Neural cell (in vitro differentiated cells): ENCODE results near the gene YWHAH. TPM values are rescaled to one million over a fixed set of nuclear protein-coding genes. Genes with fewer than 3 reads are reported as not detected.

Experiments
- H2AFZ ChIP-seq: fragments of 200-600, 300-800 bp; sonication (generic), shearing (Covaris generic); 2 replicates; pipeline ENCODE4 v1.6.0; 2014; ENCODE audit warnings: low read depth, mild to moderate bottlenecking, antibody characterized with exemption, low read length, moderate library complexity
- H3F3A ChIP-seq: fragments of 200-600 bp; shearing (Covaris generic); 2 replicates; pipeline ENCODE4 v1.6.1; 2016; ENCODE audit warnings: mild to moderate bottlenecking, moderate library complexity, mixed read lengths, antibody characterized with exemption, low read length; ENCODE audit not compliant: insufficient read depth, poor library complexity, severe bottlenecking
- H3K27ac ChIP-seq: fragments of 200-600, 300-800 bp; sonication (generic), shearing (Covaris generic); 2 replicates; pipeline ENCODE4 v1.5.1; 2014; ENCODE audit warnings: mild to moderate bottlenecking, low read length, moderate library complexity
- H3K27me3 ChIP-seq: fragments of 300-800, 200-600 bp; sonication (generic), shearing (Covaris generic); 2 replicates; pipeline ENCODE4 v1.6.0; 2014; ENCODE audit warnings: mild to moderate bottlenecking, low read depth, low read length, moderate library complexity; ENCODE audit not compliant: insufficient read depth
- H3K36me3 ChIP-seq: fragments of 300-800, 200-600 bp; sonication (generic), shearing (Covaris generic); 2 replicates; pipeline ENCODE4 v1.5.1; 2014; ENCODE audit warnings: mild to moderate bottlenecking, antibody characterized with exemption, low read length, moderate library complexity; ENCODE audit not compliant: insufficient read depth
- H3K4me2 ChIP-seq: fragments of 300-800, 200-600 bp; sonication (generic), shearing (Covaris generic); 2 replicates; pipeline ENCODE4 v1.6.0; 2014; ENCODE audit warnings: mild to moderate bottlenecking, low read length
- H3K4me3 ChIP-seq: fragments of 300-800, 200-600 bp; sonication (generic), shearing (Covaris generic); 2 replicates; pipeline ENCODE4 v1.5.1; 2014; ENCODE audit warnings: mild to moderate bottlenecking, low read length, moderate library complexity
- H3K79me2 ChIP-seq: fragments of 200-600 bp; shearing (Covaris generic); replicated peaks from 2 replicates; pipeline ENCODE4 v1.6.0; 2014; ENCODE audit warnings: mild to moderate bottlenecking, low read length, moderate library complexity; ENCODE audit not compliant: insufficient read depth
- H3K9ac ChIP-seq: fragments of 300-800, 200-600 bp; sonication (generic), shearing (Covaris generic); 2 replicates; pipeline ENCODE4 v1.6.1; 2016; ENCODE audit warnings: mild to moderate bottlenecking, low read length, mixed read lengths
- H3K9me2 ChIP-seq: fragments of 200-600 bp; shearing (Covaris generic); 2 replicates; pipeline ENCODE4 v1.6.1; 2016; ENCODE audit warnings: mild to moderate bottlenecking, low read length, mixed read lengths; ENCODE audit not compliant: insufficient read depth
- H3K9me3 ChIP-seq: fragments of 200-600, 300-800 bp; sonication (generic), shearing (Covaris generic); 2 replicates; pipeline ENCODE4 v1.6.1; 2016; ENCODE audit warnings: mild to moderate bottlenecking, mixed run types, low read length, moderate library complexity, mixed read lengths
- H4K20me1 ChIP-seq: fragments of 200-600 bp; shearing (Covaris generic); 2 replicates; pipeline ENCODE4 v1.6.1; 2016; ENCODE audit warnings: mild to moderate bottlenecking, mixed run types; ENCODE audit not compliant: insufficient read depth
- EP300 ChIP-seq: fragments of 450-650 bp; conservative IDR thresholded peaks from 2 replicates; pipeline ENCODE4 v1.6.1; 2014; ENCODE audit warnings: antibody characterized with exemption, mild to moderate bottlenecking, moderate library complexity; ENCODE audit not compliant: poor library complexity, severe bottlenecking
- EZH2 ChIP-seq: fragments of 200-600, 300-800 bp; shearing (Covaris generic), sonication (generic); IDR thresholded peaks from 2 replicates; pipeline ENCODE4 v1.6.1; 2014; ENCODE audit warnings: antibody characterized with exemption, low read length, borderline replicate concordance, mild to moderate bottlenecking; ENCODE audit not compliant: insufficient read depth, poor library complexity, severe bottlenecking
- MXI1 ChIP-seq: fragments of 450-650 bp; conservative IDR thresholded peaks from 2 replicates; pipeline ENCODE4 v1.6.1; 2014; ENCODE audit warnings: antibody characterized with exemption, mild to moderate bottlenecking; ENCODE audit not compliant: poor library complexity, severe bottlenecking
- POLR2AphosphoS5 ChIP-seq: IDR thresholded peaks from 2 replicates; pipeline ENCODE4 v1.6.1; 2012
- RAD21 ChIP-seq: fragments of 450-650 bp; conservative IDR thresholded peaks from 2 replicates; pipeline ENCODE4 v1.6.1; 2014; ENCODE audit warnings: antibody characterized with exemption, mild to moderate bottlenecking, moderate library complexity
- REST ChIP-seq: IDR thresholded peaks from 2 replicates; pipeline ENCODE4 v1.6.1; 2012; ENCODE audit warnings: borderline replicate concordance
- SMC3 ChIP-seq: fragments of 450-650 bp; conservative IDR thresholded peaks from 2 replicates; pipeline ENCODE4 v1.6.1; 2014; ENCODE audit warnings: antibody characterized with exemption, mild to moderate bottlenecking, moderate library complexity; ENCODE audit not compliant: poor library complexity
- TAF1 ChIP-seq: IDR thresholded peaks from 2 replicates; pipeline ENCODE4 v1.6.1; 2012; ENCODE audit warnings: low read depth
- polyA plus RNA-seq: library from polyadenylated mRNA; depleted of rRNA; stranded (reverse); fragments of >200 nt; gene quantifications from 2 replicates; pipeline ENCODE4 v1.2.3, GENCODE V29; 2014
- TF ChIP-seq, protein P1 (sequence below): fragments of 450-650 bp; IDR thresholded peaks from 2 replicates; pipeline ENCODE4 v1.5.1; 2014; ENCODE audit warnings: antibody characterized with exemption, mild to moderate bottlenecking, moderate library complexity; ENCODE audit not compliant: poor library complexity, severe bottlenecking

Gene YWHAH
- polyA plus RNA-seq, 1 donor from 2014 or later: 300 TPM

DNA sequence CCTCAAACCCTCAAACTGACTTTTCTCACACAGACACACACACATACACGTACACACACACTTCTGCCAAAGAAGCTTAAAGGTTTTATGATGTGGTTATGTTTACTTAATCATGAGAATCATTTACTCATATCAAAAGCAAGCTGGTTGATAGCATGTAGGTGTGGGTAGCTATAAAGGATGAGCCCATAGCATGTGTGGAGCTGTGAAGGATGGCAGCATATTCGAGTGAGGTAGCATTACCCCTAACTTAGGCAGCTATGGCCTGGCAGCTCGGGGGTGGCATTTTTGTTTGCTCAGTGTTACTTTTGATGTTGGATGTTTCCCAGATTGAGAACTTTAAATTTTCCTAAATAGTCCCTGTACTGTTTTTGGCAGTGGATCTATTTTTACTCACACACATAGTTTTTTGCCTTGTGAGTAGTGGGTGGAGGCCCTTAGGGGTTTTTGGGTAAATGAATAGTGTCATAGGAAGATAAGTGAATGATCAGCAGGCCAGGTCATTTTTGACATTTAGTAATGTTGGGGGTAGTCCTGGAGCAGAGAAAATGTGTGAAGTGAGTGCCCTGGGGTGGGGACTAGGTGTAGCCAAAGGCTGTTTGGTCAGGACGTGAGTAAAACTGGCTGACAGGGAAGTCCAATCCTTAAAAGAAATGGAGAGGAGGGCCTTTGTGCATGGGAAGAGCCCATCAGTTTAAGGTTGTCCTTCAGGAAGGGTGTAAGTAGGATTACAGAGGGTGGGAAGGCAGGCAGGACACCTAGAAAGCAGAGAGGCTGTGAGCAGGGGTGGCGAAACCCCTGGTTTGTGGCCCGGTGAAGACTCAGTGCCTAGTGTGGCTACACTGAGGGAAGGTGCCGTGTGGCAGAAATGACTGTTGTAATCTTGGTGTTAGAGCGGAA, 7.1 kb downstream of the YWHAH start:
- Histone ChIP-seq H3K9me2 (no peaks in the 10 kb centered on the region), H3K36me3 (no peaks in the 10 kb centered on the region), H2AFZ (no peak overlapping the region), H3K27ac (no peak overlapping the region), H3F3A (no peaks in the 10 kb centered on the region), H3K79me2 (peaks cover 91% of the 10 kb centered on the region), H3K9ac (peak overlapping the region; percentile 9), H3K27me3 (no peaks in the 10 kb centered on the region), H3K4me2 (no peak overlapping the region), H3K4me3 (peak overlapping the region; percentile 31), H3K9me3 (no peaks in the 10 kb centered on the region), H4K20me1 (peaks cover 45% of the 10 kb centered on the region)
- TF ChIP-seq, protein P1, sequence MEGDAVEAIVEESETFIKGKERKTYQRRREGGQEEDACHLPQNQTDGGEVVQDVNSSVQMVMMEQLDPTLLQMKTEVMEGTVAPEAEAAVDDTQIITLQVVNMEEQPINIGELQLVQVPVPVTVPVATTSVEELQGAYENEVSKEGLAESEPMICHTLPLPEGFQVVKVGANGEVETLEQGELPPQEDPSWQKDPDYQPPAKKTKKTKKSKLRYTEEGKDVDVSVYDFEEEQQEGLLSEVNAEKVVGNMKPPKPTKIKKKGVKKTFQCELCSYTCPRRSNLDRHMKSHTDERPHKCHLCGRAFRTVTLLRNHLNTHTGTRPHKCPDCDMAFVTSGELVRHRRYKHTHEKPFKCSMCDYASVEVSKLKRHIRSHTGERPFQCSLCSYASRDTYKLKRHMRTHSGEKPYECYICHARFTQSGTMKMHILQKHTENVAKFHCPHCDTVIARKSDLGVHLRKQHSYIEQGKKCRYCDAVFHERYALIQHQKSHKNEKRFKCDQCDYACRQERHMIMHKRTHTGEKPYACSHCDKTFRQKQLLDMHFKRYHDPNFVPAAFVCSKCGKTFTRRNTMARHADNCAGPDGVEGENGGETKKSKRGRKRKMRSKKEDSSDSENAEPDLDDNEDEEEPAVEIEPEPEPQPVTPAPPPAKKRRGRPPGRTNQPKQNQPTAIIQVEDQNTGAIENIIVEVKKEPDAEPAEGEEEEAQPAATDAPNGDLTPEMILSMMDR: no peak
- TF ChIP-seq POLR2AphosphoS5 (no peak), REST (no peak), SMC3 (no peak), EP300 (no peak), MXI1 (no peak), EZH2 (no peak)

GRCh38 chr22:31952094-31952401, 7.7 kb downstream of the YWHAH start:
- peaks cover 3% of the 10 kb centered on the region for H3K36me3 ChIP-seq
- H3K9me3 ChIP-seq: no peaks in the 10 kb centered on the region
- H3K9me2 ChIP-seq: no peaks in the 10 kb centered on the region
- H3K4me3 ChIP-seq: peak overlapping the region; percentile 31
- peaks cover 42% of the 10 kb centered on the region for H4K20me1 ChIP-seq
- no peak overlapping the region for H3K9ac ChIP-seq
- no peaks in the 10 kb centered on the region for H3F3A ChIP-seq
- TF ChIP-seq MXI1 (no peak), EP300 (no peak), RAD21 (peak; percentile 44), EZH2 (no peak), POLR2AphosphoS5 (no peak), TAF1 (no peak), SMC3 (peak; percentile 55), REST (no peak)
- TF ChIP-seq, protein P1: peak; percentile 47
- no peaks in the 10 kb centered on the region for H3K27me3 ChIP-seq
- H2AFZ ChIP-seq: no peak overlapping the region
- peaks cover 85% of the 10 kb centered on the region for H3K79me2 ChIP-seq
- H3K27ac ChIP-seq: no peak overlapping the region
- H3K4me2 ChIP-seq: no peak overlapping the region
